WTC11 (cell line): Measurements from ENCODE around the gene ATP5IF1. TPM values are rescaled to one million over a fixed set of nuclear protein-coding genes. Genes with fewer than 3 reads are reported as not detected.

Experiments used
- ATAC-seq: fragments of 200-7000 bp; cut with Tn5 transposase; 2 replicates; pipeline ENCODE4 v1.10.0; 2021; ENCODE audit warnings: mild to moderate bottlenecking, moderate library complexity
- CTCF ChIA-PET: fragments of 300-600 bp; sonication (Branson Sonifier 250); formaldehyde crosslinking; loops from one replicate; lab custom pipeline; 2021; ENCODE audit warnings: antibody characterized with exemption; lab: Charles Lee
- POLR2A ChIA-PET: fragments of 350-600 bp; sonication (Branson Sonifier 250); formaldehyde crosslinking; loops from one replicate; lab custom pipeline; 2021; ENCODE audit warnings: antibody characterized with exemption; lab: Charles Lee
- DNase-seq: peaks from one replicate; pipeline ENCODE4 v3.0.0; 2021; ENCODE audit warnings: low spot score
- H3K27ac Mint-ChIP-seq: 2 replicates; pipeline ENCODE4 v1.8.0; 2021; ENCODE audit warnings: mixed read lengths
- H3K27me3 Mint-ChIP-seq: 2 replicates; pipeline ENCODE4 v1.8.0; 2021; ENCODE audit warnings: low read depth, mild to moderate bottlenecking, moderate library complexity, mixed read lengths
- H3K36me3 Mint-ChIP-seq: 2 replicates; pipeline ENCODE4 v1.8.0; 2021; ENCODE audit warnings: mixed read lengths
- H3K4me1 Mint-ChIP-seq: 2 replicates; pipeline ENCODE4 v1.8.0; 2022; ENCODE audit warnings: mixed read lengths
- H3K4me3 Mint-ChIP-seq: 2 replicates; pipeline ENCODE4 v1.8.0; 2021; ENCODE audit warnings: mild to moderate bottlenecking, moderate library complexity, mixed read lengths
- H3K9me3 Mint-ChIP-seq: 2 replicates; pipeline ENCODE4 v1.8.0; 2021; ENCODE audit warnings: mixed read lengths
- ATF1 ChIP-seq: sonication (generic); formaldehyde crosslinking; IDR thresholded peaks from 2 replicates; pipeline ENCODE4 v1.8.1; 2023; ENCODE audit warnings: mild to moderate bottlenecking, moderate library complexity, missing genetic modification reagents
- ATF2 ChIP-seq: sonication (generic); formaldehyde crosslinking; IDR thresholded peaks from 2 replicates; pipeline ENCODE4 v1.8.1; 2022; ENCODE audit warnings: low read depth, missing genetic modification reagents, borderline replicate concordance
- ATF6 ChIP-seq: sonication (generic); formaldehyde crosslinking; IDR thresholded peaks from 2 replicates; pipeline ENCODE4 v1.8.1; 2023; ENCODE audit warnings: mild to moderate bottlenecking, missing genetic modification reagents
- CDX4 ChIP-seq: fragments of 250-450 bp; sonication (Bioruptor Pico); IDR thresholded peaks from 2 replicates; pipeline ENCODE4 v1.9.0; 2021; ENCODE audit warnings: moderate library complexity, mild to moderate bottlenecking, inconsistent platforms, borderline replicate concordance
- E2F1 ChIP-seq: sonication (generic); formaldehyde crosslinking; IDR thresholded peaks from 2 replicates; pipeline ENCODE4 v1.8.0; 2022; ENCODE audit warnings: mild to moderate bottlenecking, missing genetic modification reagents
- ERG ChIP-seq: fragments of 250-450 bp; sonication (Bioruptor Pico); IDR thresholded peaks from 2 replicates; pipeline ENCODE4 v1.8.0; 2021; ENCODE audit warnings: mild to moderate bottlenecking
- GRHL2 ChIP-seq: fragments of 250-450 bp; sonication (Bioruptor Pico); IDR thresholded peaks from 2 replicates; pipeline ENCODE4 v1.8.0; 2022; ENCODE audit warnings: mild to moderate bottlenecking, moderate library complexity; ENCODE audit not compliant: insufficient replicate concordance, severe bottlenecking
- NR2C2 ChIP-seq: sonication (generic); formaldehyde crosslinking; IDR thresholded peaks from 2 replicates; pipeline ENCODE4 v1.8.0; 2022; ENCODE audit warnings: mild to moderate bottlenecking, missing genetic modification reagents
- NR3C1 ChIP-seq: sonication (generic); formaldehyde crosslinking; conservative IDR thresholded peaks from 2 replicates; pipeline ENCODE4 v1.8.1; 2023; ENCODE audit warnings: low read depth, mild to moderate bottlenecking, missing genetic modification reagents
- RELA ChIP-seq: sonication (generic); formaldehyde crosslinking; IDR thresholded peaks from 2 replicates; pipeline ENCODE4 v1.8.1; 2022; ENCODE audit warnings: missing genetic modification reagents, mild to moderate bottlenecking, borderline replicate concordance
- SP1 ChIP-seq: sonication (generic); formaldehyde crosslinking; conservative IDR thresholded peaks from 2 replicates; pipeline ENCODE4 v1.8.1; 2022; ENCODE audit warnings: missing genetic modification reagents
- TEAD1 ChIP-seq: sonication (generic); formaldehyde crosslinking; IDR thresholded peaks from 2 replicates; pipeline ENCODE4 v1.8.0; 2022; ENCODE audit warnings: mild to moderate bottlenecking, missing genetic modification reagents
- USF2 ChIP-seq: sonication (generic); formaldehyde crosslinking; IDR thresholded peaks from 2 replicates; pipeline ENCODE4 v1.8.1; 2023; ENCODE audit warnings: mild to moderate bottlenecking, missing genetic modification reagents, moderate library complexity
- ZBTB21 ChIP-seq: sonication (generic); formaldehyde crosslinking; IDR thresholded peaks from 2 replicates; pipeline ENCODE4 v1.8.1; 2023; ENCODE audit warnings: mild to moderate bottlenecking, missing genetic modification reagents, borderline replicate concordance
- ZNF317 ChIP-seq: sonication (generic); formaldehyde crosslinking; IDR thresholded peaks from 2 replicates; pipeline ENCODE4 v1.8.1; 2023; ENCODE audit warnings: low read depth, mild to moderate bottlenecking, moderate library complexity, missing genetic modification reagents, borderline replicate concordance
- ZNF416 ChIP-seq: fragments of 250-450 bp; sonication (Bioruptor Pico); IDR thresholded peaks from 2 replicates; pipeline ENCODE4 v1.9.0; 2021; ENCODE audit warnings: mild to moderate bottlenecking, inconsistent platforms
- ZNF532 ChIP-seq: fragments of 250-450 bp; sonication (Bioruptor Pico); IDR thresholded peaks from 2 replicates; pipeline ENCODE4 v1.9.0; 2021; ENCODE audit warnings: mild to moderate bottlenecking, borderline replicate concordance
- total RNA-seq: library from RNA; stranded (reverse); gene quantifications from 3 replicates; pipeline ENCODE4 v1.2.3, GENCODE V29; 2021

Gene ATP5IF1
- total RNA-seq, 1 experiment from 2014 or later = 201 TPM

GRCh38 chr1:28265577-28265976 is 29.7 kb downstream of the ATP5IF1 start:
- no peaks in the 10 kb centered on the region for H3K9me3 Mint-ChIP-seq
- DNase-seq (no peak), ATAC-seq (no peak)
- ChIA-PET CTCF (interaction anchor here (0.9 to 3.4 kb wide), 2 partner anchors 17 to 94 kb away, joined by 3 to 29 read pairs; no protein-coding TSS in a partner anchor), POLR2A (interaction anchor here (1.2 kb wide), 1 partner anchor 17 kb away, joined by 5 read pairs; no protein-coding TSS in a partner anchor)
- TF ChIP-seq CDX4 (CRISPR knock-in tag) (no peak), E2F1 (no peak), RELA (CRISPR knock-in tag) (no peak)
- peak overlapping the region; percentile 43 for H3K4me3 Mint-ChIP-seq
- peaks cover 10% of the 10 kb centered on the region for H3K36me3 Mint-ChIP-seq
- peaks cover 54% of the 10 kb centered on the region for H3K4me1 Mint-ChIP-seq
- peak overlapping the region; percentile 82 for H3K27ac Mint-ChIP-seq
- no peaks in the 10 kb centered on the region for H3K27me3 Mint-ChIP-seq

- no peak for DNase-seq
- H3K9me3 Mint-ChIP-seq = no peaks in the 10 kb centered on the region
- H3K27me3 Mint-ChIP-seq = no peaks in the 10 kb centered on the region
- ChIA-PET POLR2A (interaction anchor here (0.6 to 1.2 kb wide), 4 partner anchors 9 to 376 kb away, joined by 3 to 5 read pairs (median 4); no protein-coding TSS in a partner anchor), CTCF (interaction anchor here (0.6 to 3.4 kb wide), 5 partner anchors 18 to 479 kb away, joined by 3 to 29 read pairs (median 3); no protein-coding TSS in a partner anchor)
- peak; percentile 30; the same call in 1 of the 2 replicates for ATAC-seq
- H3K4me1 Mint-ChIP-seq = peaks cover 45% of the 10 kb centered on the region
- H3K36me3 Mint-ChIP-seq = peaks cover 13% of the 10 kb centered on the region
- no peak for TF ChIP-seq NR3C1 (CRISPR knock-in tag)
- no peak for TF ChIP-seq ERG (CRISPR knock-in tag)
- TF ChIP-seq TEAD1 (CRISPR knock-in tag) = no peak
- no peak for TF ChIP-seq ATF6
- TF ChIP-seq ATF1 = no peak
- TF ChIP-seq SP1 (CRISPR knock-in tag) = no peak
- no peak for TF ChIP-seq NR2C2
- TF ChIP-seq ZNF317 (CRISPR knock-in tag) = no peak
- TF ChIP-seq ATF2 (CRISPR knock-in tag) = no peak
- no peak for TF ChIP-seq ZNF416 (CRISPR knock-in tag)
- TF ChIP-seq USF2 (CRISPR knock-in tag) = no peak
- TF ChIP-seq ZBTB21 (CRISPR knock-in tag) = no peak
- TF ChIP-seq GRHL2 (CRISPR knock-in tag) = no peak
- no peak for TF ChIP-seq ZNF532 (CRISPR knock-in tag)
- H3K4me3 Mint-ChIP-seq = no peak overlapping the region
- peak overlapping the region; percentile 29 for H3K27ac Mint-ChIP-seq
Observed at GRCh38 chr1:28266920-28267322, 31.0 kb downstream of the ATP5IF1 start.
